PC-9 (cell line): ENCODE results near the gene ZER1. TPM values are rescaled to one million over a fixed set of nuclear protein-coding genes. Genes with fewer than 3 reads are reported as not detected.

ENCODE experiments used
- BruUV-seq: library from RNA; stranded (reverse); fragments of 400-500 nt; replicated peaks from 2 replicates; lab custom pipeline; 2021; lab: Mats Ljungman, UMichigan
- CTCF ChIA-PET: fragments of 300-600 bp; sonication (Branson Sonifier 250); formaldehyde crosslinking; loops from one replicate; lab custom pipeline; 2022; ENCODE audit warnings: antibody characterized with exemption; lab: Charles Lee
- POLR2A ChIA-PET: fragments of 300-600 bp; sonication (Branson Sonifier 250); formaldehyde crosslinking; loops from one replicate; lab custom pipeline; 2022; ENCODE audit warnings: antibody characterized with exemption; ENCODE audit not compliant: unreplicated experiment; lab: Charles Lee
- DNase-seq, 2 experiments: peaks; one replicate each; pipeline versions ENCODE4 v3.0.0 to v3.0.0-alpha.2; 2015 to 2022; ENCODE audit warnings: mixed read lengths in 1 of 2
- H2AFZ ChIP-seq: fragments of 200-600 bp; sonication (generic); 2 replicates; pipeline ENCODE4 v1.8.1; 2017; ENCODE audit warnings: antibody characterized with exemption
- H3F3A ChIP-seq: fragments of 200-600 bp; sonication (generic); 2 replicates; pipeline ENCODE4 v1.8.1; 2017; ENCODE audit warnings: antibody characterized with exemption, mild to moderate bottlenecking, low read depth; ENCODE audit not compliant: insufficient read depth
- H3K27ac ChIP-seq: fragments of 200-600 bp; sonication (generic); 2 replicates; pipeline ENCODE4 v1.6.1; 2016; ENCODE audit warnings: mixed run types
- H3K27me3 ChIP-seq: fragments of 200-600 bp; sonication (generic); 2 replicates; pipeline ENCODE4 v1.6.1; 2016; ENCODE audit warnings: low read depth, mixed run types; ENCODE audit not compliant: insufficient read depth
- H3K36me3 ChIP-seq: fragments of 200-600 bp; sonication (generic); 2 replicates; pipeline ENCODE4 v1.6.1; 2016; ENCODE audit warnings: low read depth, mixed run types
- H3K4me1 ChIP-seq: fragments of 200-600 bp; sonication (generic); replicated peaks from 2 replicates; pipeline ENCODE4 v1.6.1; 2016; ENCODE audit warnings: mixed run types; ENCODE audit not compliant: insufficient read depth
- H3K4me2 ChIP-seq: fragments of 200-600 bp; sonication (generic); 2 replicates; pipeline ENCODE4 v1.6.1; 2017; ENCODE audit warnings: mixed run types
- H3K4me3 ChIP-seq: fragments of 200-600 bp; sonication (generic); 2 replicates; pipeline ENCODE4 v1.6.1; 2016; ENCODE audit warnings: mixed run types
- H3K79me2 ChIP-seq: fragments of 200-600 bp; sonication (generic); 2 replicates; pipeline ENCODE4 v1.6.1; 2017; ENCODE audit warnings: low read depth, mixed run types
- H3K9me2 ChIP-seq: fragments of 200-600 bp; sonication (generic); 2 replicates; pipeline ENCODE4 v1.8.1; 2017; ENCODE audit warnings: mild to moderate bottlenecking; ENCODE audit not compliant: insufficient read depth
- H3K9me3 ChIP-seq: fragments of 200-600 bp; sonication (generic); 2 replicates; pipeline ENCODE4 v1.8.1; 2016; ENCODE audit warnings: low read depth; ENCODE audit not compliant: insufficient read depth
- H4K20me1 ChIP-seq: fragments of 200-600 bp; sonication (generic); 2 replicates; pipeline ENCODE4 v1.8.1; 2017; ENCODE audit not compliant: insufficient read depth
- EZH2 ChIP-seq: fragments of 200-600 bp; sonication (generic); IDR thresholded peaks from 2 replicates; pipeline ENCODE4 v1.8.0; 2017; ENCODE audit warnings: antibody characterized with exemption, low read depth
- intact Hi-C: fragments of 100-400 bp; cut with micrococcal nuclease; formaldehyde crosslinking; loops from one replicate; pipeline ENCODE4 v1.10.0; 2022; ENCODE audit not compliant: unreplicated experiment
- total RNA-seq: library from RNA; stranded (reverse); gene quantifications from 2 replicates; pipeline ENCODE4 v1.2.3, GENCODE V29; 2021
- TF ChIP-seq, protein P1 (sequence below): fragments of 200-600 bp; sonication (generic); conservative IDR thresholded peaks from 2 replicates; pipeline ENCODE4 v1.6.1; 2017; ENCODE audit warnings: mixed run types, antibody characterized with exemption, mild to moderate bottlenecking, moderate library complexity

Gene ZER1
- total RNA-seq, 1 experiment from 2014 or later = 65.2 TPM

DNA sequence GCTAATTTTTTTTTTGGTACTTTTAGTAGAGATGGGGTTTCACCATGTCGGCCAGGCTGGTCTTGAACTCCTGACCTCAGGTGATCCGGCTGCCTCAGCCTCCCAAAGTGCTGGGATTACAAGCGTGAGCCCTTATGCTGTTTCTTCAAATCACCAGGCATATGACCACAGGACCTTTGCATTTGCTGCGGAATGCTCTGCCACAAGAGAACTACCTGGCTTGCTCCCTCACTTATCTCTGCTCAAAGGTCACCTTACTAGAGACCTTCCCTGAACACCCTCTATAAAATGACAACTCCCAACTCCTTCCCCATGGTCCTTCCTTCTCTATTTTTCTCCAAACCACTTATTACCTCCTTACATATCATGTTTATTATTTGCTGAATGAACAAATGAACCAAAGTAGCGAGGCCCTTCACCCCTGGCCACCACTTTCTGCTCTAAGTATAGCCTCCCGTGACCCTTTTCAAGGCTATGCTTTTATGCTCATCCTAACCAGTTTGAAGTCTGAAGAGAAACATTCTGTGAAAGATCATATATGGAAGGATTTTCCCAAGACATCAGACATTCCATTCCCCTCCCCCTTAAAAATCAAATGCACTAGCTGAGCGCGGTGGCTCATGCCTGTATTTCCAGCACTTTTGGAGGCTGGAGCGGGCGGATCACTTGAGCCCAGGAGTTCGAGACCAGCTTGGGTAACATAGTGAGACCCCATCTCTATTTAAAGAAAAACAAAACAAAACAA, 1.3 kb downstream of the ZER1 start:
- no TSS peak for BruUV-seq
- H2AFZ ChIP-seq = peak overlapping the region; percentile 85
- POLR2A ChIA-PET = interaction anchor here (0.6 to 0.8 kb wide), 3 partner anchors 32 to 401 kb away, joined by 5 to 12 read pairs (median 7); partner anchors contain the start of gene ZDHHC12

DNA sequence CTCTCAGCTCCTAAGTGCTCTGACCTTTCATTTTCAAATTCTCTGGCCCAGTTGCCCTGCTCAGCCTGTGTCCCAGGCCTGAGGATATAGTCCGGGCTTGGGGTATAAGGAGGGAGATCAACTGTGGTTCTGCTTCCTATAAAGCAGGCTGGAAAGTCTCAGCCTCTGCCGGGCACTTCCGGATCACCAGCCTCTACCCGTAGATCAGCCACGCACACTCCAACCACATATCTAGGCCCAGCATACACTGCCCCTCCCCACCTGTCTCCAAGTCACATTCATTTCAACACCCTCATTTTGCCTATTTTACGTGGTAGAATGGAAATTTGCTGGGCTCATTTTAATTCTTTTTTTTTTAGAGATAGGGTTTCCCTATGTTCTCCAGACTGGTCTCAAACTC, 3.1 kb downstream of the ZER1 start:
- ChIA-PET POLR2A (interaction anchor here (0.6 kb wide), 1 partner anchor 566 kb away, joined by 3 read pairs; no protein-coding TSS in a partner anchor), CTCF (no interaction called here)
- Histone ChIP-seq H3K79me2 (peaks cover 31% of the 10 kb centered on the region), H3K4me2 (no peak overlapping the region), H2AFZ (no peak overlapping the region), H3K36me3 (no peaks in the 10 kb centered on the region; the same call in 1 of the 2 replicates), H3K4me3 (no peak overlapping the region), H3K4me1 (peaks cover 11% of the 10 kb centered on the region; the same call in 1 of the 2 replicates), H3K9me2 (no peaks in the 10 kb centered on the region), H3K27ac (no peak overlapping the region), H3K9me3 (no peaks in the 10 kb centered on the region), H4K20me1 (no peaks in the 10 kb centered on the region), H3K27me3 (no peaks in the 10 kb centered on the region), H3F3A (peaks cover 28% of the 10 kb centered on the region)
- BruUV-seq = no TSS peak
- intact Hi-C loops = no loop called here
- no peak for DNase-seq
- TF ChIP-seq EZH2 = no peak
- TF ChIP-seq, protein P1, sequence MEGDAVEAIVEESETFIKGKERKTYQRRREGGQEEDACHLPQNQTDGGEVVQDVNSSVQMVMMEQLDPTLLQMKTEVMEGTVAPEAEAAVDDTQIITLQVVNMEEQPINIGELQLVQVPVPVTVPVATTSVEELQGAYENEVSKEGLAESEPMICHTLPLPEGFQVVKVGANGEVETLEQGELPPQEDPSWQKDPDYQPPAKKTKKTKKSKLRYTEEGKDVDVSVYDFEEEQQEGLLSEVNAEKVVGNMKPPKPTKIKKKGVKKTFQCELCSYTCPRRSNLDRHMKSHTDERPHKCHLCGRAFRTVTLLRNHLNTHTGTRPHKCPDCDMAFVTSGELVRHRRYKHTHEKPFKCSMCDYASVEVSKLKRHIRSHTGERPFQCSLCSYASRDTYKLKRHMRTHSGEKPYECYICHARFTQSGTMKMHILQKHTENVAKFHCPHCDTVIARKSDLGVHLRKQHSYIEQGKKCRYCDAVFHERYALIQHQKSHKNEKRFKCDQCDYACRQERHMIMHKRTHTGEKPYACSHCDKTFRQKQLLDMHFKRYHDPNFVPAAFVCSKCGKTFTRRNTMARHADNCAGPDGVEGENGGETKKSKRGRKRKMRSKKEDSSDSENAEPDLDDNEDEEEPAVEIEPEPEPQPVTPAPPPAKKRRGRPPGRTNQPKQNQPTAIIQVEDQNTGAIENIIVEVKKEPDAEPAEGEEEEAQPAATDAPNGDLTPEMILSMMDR = no peak

More for the DNA sequence above, 1.3 kb downstream of the ZER1 start:
- peak overlapping the region; percentile 80 for H3K4me3 ChIP-seq
- no peak for DNase-seq
- peaks cover 31% of the 10 kb centered on the region for H3K79me2 ChIP-seq
- TF ChIP-seq, protein P1 = no peak
- no peak for TF ChIP-seq EZH2
- CTCF ChIA-PET = interaction anchor here (0.6 kb wide), 1 partner anchor 109 kb away, joined by 4 read pairs; no protein-coding TSS in a partner anchor
- H3K36me3 ChIP-seq = no peaks in the 10 kb centered on the region; the same call in 1 of the 2 replicates
- H3F3A ChIP-seq = peaks cover 34% of the 10 kb centered on the region
- no peaks in the 10 kb centered on the region for H4K20me1 ChIP-seq
- H3K4me2 ChIP-seq = peak overlapping the region; percentile 89
- intact Hi-C loops = loop anchor here (1.0 kb wide), 2 partner anchors 46 to 135 kb away; partner anchors contain the start of gene ZDHHC12
- H3K27me3 ChIP-seq = no peaks in the 10 kb centered on the region
- peaks cover 11% of the 10 kb centered on the region; the same call in 1 of the 2 replicates for H3K4me1 ChIP-seq
- H3K9me2 ChIP-seq = no peaks in the 10 kb centered on the region
- no peaks in the 10 kb centered on the region for H3K9me3 ChIP-seq
- peak overlapping the region; percentile 63 for H3K27ac ChIP-seq

DNA sequence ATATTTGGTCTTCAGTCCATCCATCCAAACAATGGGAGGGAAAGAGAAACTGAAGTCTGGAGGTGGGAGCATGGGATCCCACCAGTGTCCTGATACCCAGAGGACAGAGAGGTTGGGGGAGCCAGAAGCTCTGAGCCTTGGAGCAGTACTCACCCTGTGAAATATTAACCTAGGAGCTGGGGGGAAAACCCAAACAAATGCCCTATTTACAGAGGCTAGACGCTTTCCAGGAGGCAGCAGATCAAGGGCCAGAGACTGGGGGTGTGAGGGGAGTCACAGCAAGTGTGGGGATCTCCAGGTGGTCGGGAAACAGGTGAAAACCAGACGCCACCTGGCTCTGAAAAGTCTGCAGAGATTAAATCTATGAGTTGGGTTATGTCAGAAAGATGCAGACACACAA, 6.2 kb downstream of the ZER1 start:
- H3K4me3 ChIP-seq = no peak overlapping the region
- H3K27me3 ChIP-seq = no peaks in the 10 kb centered on the region
- no peak overlapping the region for H2AFZ ChIP-seq
- ChIA-PET CTCF (no interaction called here), POLR2A (no interaction called here)
- H3K79me2 ChIP-seq = peaks cover 21% of the 10 kb centered on the region
- peaks cover 3% of the 10 kb centered on the region; the same call in 1 of the 2 replicates for H3F3A ChIP-seq
- H3K27ac ChIP-seq = no peak overlapping the region
- H4K20me1 ChIP-seq = no peaks in the 10 kb centered on the region
- H3K4me2 ChIP-seq = no peak overlapping the region
- H3K9me3 ChIP-seq = no peaks in the 10 kb centered on the region
- no peak for DNase-seq
- peaks cover 9% of the 10 kb centered on the region; the same call in 1 of the 2 replicates for H3K4me1 ChIP-seq
- no TSS peak for BruUV-seq
- intact Hi-C loops = no loop called here
- TF ChIP-seq EZH2 = no peak
- TF ChIP-seq, protein P1 = no peak
- H3K9me2 ChIP-seq = no peaks in the 10 kb centered on the region
- no peaks in the 10 kb centered on the region; the same call in 1 of the 2 replicates for H3K36me3 ChIP-seq
